Measurements from ENCODE around the gene ASL. TPM values are rescaled to one million over a fixed set of nuclear protein-coding genes. Genes with fewer than 3 reads are reported as not detected.
"Not testable (repeated sequence)": the region's sequence is repeated elsewhere in the genome, so short reads cannot be mapped to it uniquely, and the experiment has no call there.

The ASL gene
- total and polyA plus RNA-seq, 4 donors, result 10.4 to 33.2 (median 25.3) TPM

- H3K36me3 ChIP-seq (ENCODE audit: control insufficient read depth, insufficient read depth, low read length), result peaks cover 3% of the 10 kb centered on the region
- H3K4me3 ChIP-seq (ENCODE audit: low read depth, low read length), result peak within 1 kb of the TSS; percentile 77
- no peaks in the 10 kb centered on the region for H3K9me3 ChIP-seq (ENCODE audit: control insufficient read depth, insufficient read depth, low read length)
- H3K27ac ChIP-seq (ENCODE audit: low read depth, low read length), result peak within 1 kb of the TSS; percentile 89
- peaks cover 17% of the 10 kb centered on the region for H3K4me1 ChIP-seq (ENCODE audit: control insufficient read depth, insufficient read depth, low read length)
- no peaks in the 10 kb centered on the region for H3K27me3 ChIP-seq (ENCODE audit: control insufficient read depth, insufficient read depth, low read length)
- peak; percentile 62 to 94 (median 73) for DNase-seq (ENCODE audit: low read depth in 4 of 6, low spot score in 6 of 6)
- WGBS (ENCODE audit: insufficient coverage), result 0% methylated on average over 64 of the region's 67 CpGs
These were observed 39.4 kb downstream of the ASL start, which contains the start of gene CRCP for GRCh38 chr7:66114743-66115649. Gene CRCP, plus strand, starts transcription at chr7:66114847. Its CDS starts 116 bp downstream, at chr7:66114963.

DNA sequence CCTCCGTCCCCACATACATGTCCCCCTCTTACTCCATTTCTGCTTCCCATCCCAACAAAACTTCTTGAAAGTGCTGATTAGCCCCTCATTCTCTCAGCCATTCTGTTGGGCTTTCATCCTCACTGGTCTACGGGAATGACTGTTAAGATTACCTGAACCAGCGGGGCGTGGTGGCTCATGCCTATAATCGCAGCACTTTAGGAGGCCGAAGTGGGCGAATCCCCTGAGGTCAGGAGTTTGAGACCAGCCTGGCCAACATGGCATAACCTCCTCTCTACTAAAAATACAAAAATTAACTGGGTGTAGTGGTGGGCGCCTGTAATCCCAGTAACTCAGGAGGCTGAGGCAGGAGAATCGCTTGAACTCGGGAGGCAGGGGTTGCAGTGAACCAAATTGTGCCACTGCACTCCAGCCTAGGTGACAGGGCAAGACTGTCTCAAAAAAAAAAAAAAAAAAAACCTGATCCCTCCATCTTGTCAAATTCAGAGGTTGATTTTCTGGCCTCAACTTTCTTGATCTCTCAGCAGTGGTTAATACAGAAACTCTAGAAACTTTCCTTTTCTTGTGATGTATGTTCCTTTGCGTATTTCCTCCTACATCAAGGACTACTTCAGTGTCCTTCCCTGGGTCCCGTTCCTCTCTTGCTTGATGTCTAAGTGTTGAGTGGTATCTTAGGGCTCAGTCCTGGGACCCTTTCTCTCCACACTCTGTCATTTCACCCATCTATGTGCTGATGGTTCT is 41.2 kb downstream of the ASL start:
- H3K27ac ChIP-seq (ENCODE audit: low read depth, low read length); H3K9me3 ChIP-seq (ENCODE audit: control insufficient read depth, insufficient read depth, low read length); H3K36me3 ChIP-seq (ENCODE audit: control insufficient read depth, insufficient read depth, low read length); DNase-seq (ENCODE audit: low read depth in 4 of 6, low spot score in 6 of 6); H3K27me3 ChIP-seq (ENCODE audit: control insufficient read depth, insufficient read depth, low read length); H3K4me3 ChIP-seq (ENCODE audit: low read depth, low read length): not testable (repeated sequence)
- 95% methylated on average over 2 of the region's 12 CpGs for WGBS (ENCODE audit: insufficient coverage)
- H3K4me1 ChIP-seq (ENCODE audit: control insufficient read depth, insufficient read depth, low read length), result peaks cover 17% of the 10 kb centered on the region

- Histone ChIP-seq H3K36me3 (ENCODE audit: control insufficient read depth, insufficient read depth, low read length) (peaks cover 3% of the 10 kb centered on the region), H3K27me3 (ENCODE audit: control insufficient read depth, insufficient read depth, low read length) (no peaks in the 10 kb centered on the region), H3K4me1 (ENCODE audit: control insufficient read depth, insufficient read depth, low read length) (peaks cover 17% of the 10 kb centered on the region), H3K27ac (ENCODE audit: low read depth, low read length) (peak overlapping the region; percentile 7), H3K9me3 (ENCODE audit: control insufficient read depth, insufficient read depth, low read length) (no peaks in the 10 kb centered on the region), H3K4me3 (ENCODE audit: low read depth, low read length) (no peak overlapping the region)
- DNase-seq (ENCODE audit: low read depth in 4 of 6, low spot score in 6 of 6), result no peak
- 40% methylated on average over 1 of the region's 3 CpGs for WGBS (ENCODE audit: insufficient coverage)
These were observed 43.0 kb downstream of the ASL start for GRCh38 chr7:66118603-66119002.

DNA sequence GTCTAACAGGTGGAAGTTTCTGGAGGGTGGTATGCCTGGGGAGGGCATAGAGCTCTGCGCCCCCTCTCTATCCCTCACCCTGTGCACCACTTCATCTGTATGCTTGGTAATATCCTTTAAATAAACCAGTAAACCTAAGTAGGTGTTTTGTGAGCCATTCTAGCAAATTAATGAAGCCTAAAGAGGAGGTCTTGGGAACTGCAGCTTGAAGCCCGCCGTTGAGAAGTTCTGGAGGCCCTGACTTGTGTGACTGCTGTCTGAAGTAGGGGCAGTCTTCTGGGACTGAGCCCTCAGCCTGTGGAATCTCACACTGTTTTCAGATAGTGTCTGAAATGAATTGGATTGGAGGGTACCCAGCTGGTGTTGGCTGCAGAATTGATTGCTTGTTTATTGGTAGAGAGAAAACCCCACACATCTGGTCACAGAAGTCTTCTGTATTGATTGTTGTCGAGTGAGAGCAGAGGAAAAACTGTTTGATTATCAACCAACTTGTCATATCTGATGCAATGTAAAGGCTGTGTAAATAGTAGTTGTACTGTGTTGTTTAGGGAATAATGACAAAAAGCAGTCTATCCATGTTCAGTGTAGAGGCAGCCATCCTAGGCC is 43.7 kb downstream of the ASL start:
- peaks cover 3% of the 10 kb centered on the region for H3K36me3 ChIP-seq (ENCODE audit: control insufficient read depth, insufficient read depth, low read length)
- no peak overlapping the region for H3K4me3 ChIP-seq (ENCODE audit: low read depth, low read length)
- WGBS (ENCODE audit: insufficient coverage), result 58% methylated on average over 2 of the region's 4 CpGs
- H3K4me1 ChIP-seq (ENCODE audit: control insufficient read depth, insufficient read depth, low read length), result peaks cover 17% of the 10 kb centered on the region
- peak in 2 of 6 donors; percentile 18 to 43 for DNase-seq (ENCODE audit: low read depth in 4 of 6, low spot score in 6 of 6)
- no peaks in the 10 kb centered on the region for H3K9me3 ChIP-seq (ENCODE audit: control insufficient read depth, insufficient read depth, low read length)
- peak overlapping the region; percentile 7 for H3K27ac ChIP-seq (ENCODE audit: low read depth, low read length)
- H3K27me3 ChIP-seq (ENCODE audit: control insufficient read depth, insufficient read depth, low read length), result no peaks in the 10 kb centered on the region

GRCh38 chr7:66123175-66123528 is 47.5 kb downstream of the ASL start:
- 100% methylated on average over 4 of the region's 9 CpGs for WGBS (ENCODE audit: insufficient coverage)
- Histone ChIP-seq H3K4me1 (ENCODE audit: control insufficient read depth, insufficient read depth, low read length) (peaks cover 5% of the 10 kb centered on the region), H3K27ac (ENCODE audit: low read depth, low read length) (no peak overlapping the region)

GRCh38 chr7:66124569-66124861 is 48.9 kb downstream of the ASL start:
- DNase-seq (ENCODE audit: low read depth in 4 of 6, low spot score in 6 of 6); H3K36me3 ChIP-seq (ENCODE audit: control insufficient read depth, insufficient read depth, low read length); H3K27ac ChIP-seq (ENCODE audit: low read depth, low read length); H3K4me3 ChIP-seq (ENCODE audit: low read depth, low read length); H3K4me1 ChIP-seq (ENCODE audit: control insufficient read depth, insufficient read depth, low read length); H3K27me3 ChIP-seq (ENCODE audit: control insufficient read depth, insufficient read depth, low read length); H3K9me3 ChIP-seq (ENCODE audit: control insufficient read depth, insufficient read depth, low read length): not testable (repeated sequence)
- WGBS (ENCODE audit: insufficient coverage), result 90% methylated on average over 2 of the region's 5 CpGs

More at GRCh38 chr7:66123175-66123528, 47.5 kb downstream of the ASL start:
- no peaks in the 10 kb centered on the region for H3K36me3 ChIP-seq (ENCODE audit: control insufficient read depth, insufficient read depth, low read length)
- no peak overlapping the region for H3K4me3 ChIP-seq (ENCODE audit: low read depth, low read length)
- no peaks in the 10 kb centered on the region for H3K9me3 ChIP-seq (ENCODE audit: control insufficient read depth, insufficient read depth, low read length)
- H3K27me3 ChIP-seq (ENCODE audit: control insufficient read depth, insufficient read depth, low read length), result no peaks in the 10 kb centered on the region
- no peak for DNase-seq (ENCODE audit: low read depth in 4 of 6, low spot score in 6 of 6)

DNA sequence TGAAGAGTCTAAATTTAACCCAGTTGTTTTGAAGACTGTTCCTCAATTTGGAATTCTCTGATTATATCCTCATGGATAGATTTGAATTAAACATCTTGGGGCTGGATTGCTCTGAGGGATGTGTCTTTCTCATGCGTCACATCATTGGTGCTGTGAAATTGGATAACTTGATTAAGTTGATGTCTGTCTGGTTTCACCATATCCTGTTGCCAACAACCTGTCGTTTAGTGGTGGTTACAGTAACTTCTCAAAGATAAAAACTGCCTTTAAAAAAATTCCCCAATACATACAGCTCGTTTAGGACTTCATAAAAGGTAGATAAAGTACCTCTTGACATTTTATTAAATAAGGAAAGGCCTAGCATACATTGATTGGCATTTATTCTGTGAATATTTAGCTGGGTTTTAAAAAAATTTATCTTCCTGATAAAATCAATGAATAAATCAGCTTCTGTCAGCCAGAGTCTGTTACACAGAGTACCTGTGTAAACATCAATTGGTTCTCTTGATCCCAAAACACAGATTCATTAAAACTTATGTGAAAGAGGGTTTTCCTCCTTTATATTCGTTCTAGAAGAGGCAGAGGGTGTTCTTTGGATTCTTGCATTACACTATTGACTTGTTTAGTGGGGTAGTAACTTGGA is 49.6 kb downstream of the ASL start:
- no peaks in the 10 kb centered on the region for H3K9me3 ChIP-seq (ENCODE audit: control insufficient read depth, insufficient read depth, low read length)
- H3K4me1 ChIP-seq (ENCODE audit: control insufficient read depth, insufficient read depth, low read length), result no peaks in the 10 kb centered on the region
- H3K27ac ChIP-seq (ENCODE audit: low read depth, low read length), result no peak overlapping the region
- DNase-seq (ENCODE audit: low read depth in 4 of 6, low spot score in 6 of 6), result no peak
- H3K4me3 ChIP-seq (ENCODE audit: low read depth, low read length), result no peak overlapping the region
- no peaks in the 10 kb centered on the region for H3K27me3 ChIP-seq (ENCODE audit: control insufficient read depth, insufficient read depth, low read length)
- WGBS (ENCODE audit: insufficient coverage), result no CpG with 5 or more reads among the region's 4 CpGs
- peaks cover 2% of the 10 kb centered on the region for H3K36me3 ChIP-seq (ENCODE audit: control insufficient read depth, insufficient read depth, low read length)

- not testable (repeated sequence) for H3K4me1 ChIP-seq (ENCODE audit: control insufficient read depth, insufficient read depth, low read length); H3K9me3 ChIP-seq (ENCODE audit: control insufficient read depth, insufficient read depth, low read length); H3K4me3 ChIP-seq (ENCODE audit: low read depth, low read length); H3K27ac ChIP-seq (ENCODE audit: low read depth, low read length); DNase-seq (ENCODE audit: low read depth in 4 of 6, low spot score in 6 of 6); H3K36me3 ChIP-seq (ENCODE audit: control insufficient read depth, insufficient read depth, low read length); H3K27me3 ChIP-seq (ENCODE audit: control insufficient read depth, insufficient read depth, low read length)
- 97% methylated on average over 4 of the region's 6 CpGs for WGBS (ENCODE audit: insufficient coverage)
These were observed 50.2 kb downstream of the ASL start for GRCh38 chr7:66125781-66126352.

DNA sequence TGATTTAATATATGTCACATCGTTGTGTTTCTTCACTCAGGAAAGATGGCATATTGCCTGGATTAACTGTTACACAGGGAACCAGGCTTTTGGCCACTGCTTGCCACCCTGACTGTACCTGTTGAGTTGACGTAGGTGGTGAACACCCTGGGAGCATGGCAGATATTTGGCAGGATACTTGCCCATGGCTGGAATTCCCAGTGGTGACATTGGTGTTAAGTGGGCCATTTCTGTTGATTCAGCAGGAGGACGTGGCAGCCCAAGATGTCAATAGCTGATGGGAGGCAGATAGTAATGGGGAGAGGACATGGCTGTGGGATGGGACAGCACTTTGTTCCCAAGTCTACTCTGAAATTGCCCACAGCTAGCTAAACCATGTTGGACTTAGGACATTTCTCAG is 51.6 kb downstream of the ASL start:
- not testable (repeated sequence) for H3K27ac ChIP-seq (ENCODE audit: low read depth, low read length); H3K27me3 ChIP-seq (ENCODE audit: control insufficient read depth, insufficient read depth, low read length); H3K4me3 ChIP-seq (ENCODE audit: low read depth, low read length); H3K9me3 ChIP-seq (ENCODE audit: control insufficient read depth, insufficient read depth, low read length); DNase-seq (ENCODE audit: low read depth in 4 of 6, low spot score in 6 of 6); H3K4me1 ChIP-seq (ENCODE audit: control insufficient read depth, insufficient read depth, low read length)
- H3K36me3 ChIP-seq (ENCODE audit: control insufficient read depth, insufficient read depth, low read length), result peaks cover 17% of the 10 kb centered on the region
- 86% methylated on average over 3 of the region's 3 CpGs for WGBS (ENCODE audit: insufficient coverage)

Data from spinal cord (tissue), 10 donors.